ENCODE data around the gene FAM32A. TPM values are rescaled to one million over a fixed set of nuclear protein-coding genes. Genes with fewer than 3 reads are reported as not detected.
A peak's percentile ranks its signal among the peaks of the same experiment; 100 is the strongest.
"Not testable (repeated sequence)": the region's sequence is repeated elsewhere in the genome, so short reads cannot be mapped to it uniquely, and the experiment has no call there.

FAM32A gene
- total and polyA plus RNA-seq, 4 donors: 46.1 to 89.5 (median 63.5) TPM

- intact Hi-C loops (cut with DNase I): no loop called here
- Histone ChIP-seq H3K4me1 (ENCODE audit: control insufficient read depth in 1 of 2, insufficient read depth in 2 of 2, low read length in 2 of 2) (no peaks in the 10 kb centered on the region), H3K27me3 (ENCODE audit: control insufficient read depth in 1 of 2, insufficient read depth in 2 of 2, low read length in 1 of 2) (no peaks in the 10 kb centered on the region), H3K27ac (ENCODE audit: low read depth in 1 of 2, low read length in 2 of 2) (no peak overlapping the region), H3K9me3 (ENCODE audit: control insufficient read depth, low read length) (peaks cover 2% of the 10 kb centered on the region), H3K4me3 (ENCODE audit: low read length in 2 of 2) (no peak overlapping the region), H3K36me3 (ENCODE audit: control insufficient read depth in 1 of 2, insufficient read depth in 2 of 2, low read length in 1 of 2) (no peaks in the 10 kb centered on the region)
- WGBS, 2 donors: 62% methylated on average over 2 of the region's 2 CpGs
- DNase-seq (no peak), ATAC-seq (ENCODE audit: low FRiP score) (no peak)
These were observed 9.3 kb upstream of the FAM32A start for GRCh38 chr19:16175954-16176353.

- H3K27ac ChIP-seq (ENCODE audit: low read depth in 1 of 2, low read length in 2 of 2); intact Hi-C loops (cut with DNase I); DNase-seq; H3K4me1 ChIP-seq (ENCODE audit: control insufficient read depth in 1 of 2, insufficient read depth in 2 of 2, low read length in 2 of 2); ATAC-seq (ENCODE audit: low FRiP score); H3K36me3 ChIP-seq (ENCODE audit: control insufficient read depth in 1 of 2, insufficient read depth in 2 of 2, low read length in 1 of 2); H3K27me3 ChIP-seq (ENCODE audit: control insufficient read depth in 1 of 2, insufficient read depth in 2 of 2, low read length in 1 of 2); H3K9me3 ChIP-seq (ENCODE audit: control insufficient read depth, low read length); H3K4me3 ChIP-seq (ENCODE audit: low read length in 2 of 2): not testable (repeated sequence)
- WGBS, 2 donors: 83 to 91% methylated on average over 5 of the region's 5 CpGs
These were observed 6.3 kb upstream of the FAM32A start for GRCh38 chr19:16178866-16179265.

GRCh38 chr19:16180611-16181010, 4.6 kb upstream of the FAM32A start:
- no peak for DNase-seq
- no peaks in the 10 kb centered on the region for H3K4me1 ChIP-seq (ENCODE audit: control insufficient read depth in 1 of 2, insufficient read depth in 2 of 2, low read length in 2 of 2)
- no peaks in the 10 kb centered on the region for H3K36me3 ChIP-seq (ENCODE audit: control insufficient read depth in 1 of 2, insufficient read depth in 2 of 2, low read length in 1 of 2)
- H3K4me3 ChIP-seq (ENCODE audit: low read length in 2 of 2): no peak overlapping the region
- intact Hi-C loops (cut with DNase I): loop anchor here (5.0 to 10.0 kb wide), 3 partner anchors 66 to 553 kb away; partner anchors contain the start of gene RAB8A (in 2 of the 2)
- peaks cover 2% of the 10 kb centered on the region for H3K9me3 ChIP-seq (ENCODE audit: control insufficient read depth, low read length)
- H3K27ac ChIP-seq (ENCODE audit: low read depth in 1 of 2, low read length in 2 of 2): no peak overlapping the region
- 12 to 19% methylated on average over 4 of the region's 4 CpGs for WGBS, 2 donors
- no peak for ATAC-seq (ENCODE audit: low FRiP score)
- no peaks in the 10 kb centered on the region for H3K27me3 ChIP-seq (ENCODE audit: control insufficient read depth in 1 of 2, insufficient read depth in 2 of 2, low read length in 1 of 2)

DNA sequence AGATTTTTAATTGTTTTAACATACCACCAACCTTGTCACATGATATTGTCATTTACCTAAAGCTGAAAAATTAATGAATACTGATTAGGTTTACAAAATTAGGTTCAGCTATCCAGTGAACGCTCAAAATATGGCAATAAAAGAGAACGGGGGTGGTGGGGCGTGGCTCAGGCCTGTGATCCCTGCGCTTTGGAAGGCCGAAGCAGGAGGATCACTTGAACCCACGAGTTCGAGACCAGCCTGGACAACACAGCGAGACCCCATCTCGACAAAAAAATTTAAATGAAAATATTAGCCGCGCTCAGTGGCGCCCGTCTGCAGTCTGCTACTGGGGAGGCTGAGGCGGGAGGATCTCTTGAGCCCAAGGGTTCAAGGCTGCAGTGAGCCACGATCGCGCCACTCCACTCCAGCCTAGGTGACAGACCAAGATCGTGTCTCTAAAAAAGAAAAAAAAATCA, 516 bp upstream of the FAM32A start:
- DNase-seq (no peak), ATAC-seq (ENCODE audit: low FRiP score) (no peak)
- H3K4me1 ChIP-seq (ENCODE audit: control insufficient read depth in 1 of 2, insufficient read depth in 2 of 2, low read length in 2 of 2): no peaks in the 10 kb centered on the region
- no peaks in the 10 kb centered on the region for H3K9me3 ChIP-seq (ENCODE audit: control insufficient read depth, low read length)
- H3K36me3 ChIP-seq (ENCODE audit: control insufficient read depth in 1 of 2, insufficient read depth in 2 of 2, low read length in 1 of 2): no peaks in the 10 kb centered on the region
- no peak overlapping the region for H3K27ac ChIP-seq (ENCODE audit: low read depth in 1 of 2, low read length in 2 of 2)
- intact Hi-C loops (cut with DNase I): loop anchor here (1.0 to 10.0 kb wide), 5 partner anchors 13 to 557 kb away; partner anchors contain the start of genes RAB8A (in 2 of the 2) and AP1M1 (in 1 of the 2)
- H3K4me3 ChIP-seq (ENCODE audit: low read length in 2 of 2): no peak overlapping the region
- H3K27me3 ChIP-seq (ENCODE audit: control insufficient read depth in 1 of 2, insufficient read depth in 2 of 2, low read length in 1 of 2): no peaks in the 10 kb centered on the region
- WGBS, 2 donors: 40 to 42% methylated on average over 18 of the region's 18 CpGs

DNA sequence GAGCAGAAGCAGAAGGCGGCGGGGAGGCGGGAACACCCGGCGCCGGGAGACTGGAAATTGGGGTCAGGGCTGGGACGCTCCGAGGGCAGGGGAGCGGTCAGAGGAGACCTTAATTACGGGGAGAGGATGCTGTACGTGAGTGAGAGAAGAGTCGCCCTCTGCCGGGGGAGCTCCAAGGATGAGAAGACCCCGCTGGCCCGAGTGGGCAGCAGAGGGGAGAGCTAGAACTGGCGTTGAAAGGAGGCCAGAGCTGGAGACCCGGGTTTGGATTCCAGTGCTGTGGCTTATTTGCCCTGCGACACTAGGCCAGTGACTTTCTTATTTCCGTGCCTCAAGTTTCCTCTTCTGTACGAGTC, 536 bp downstream of the FAM32A start:
- Histone ChIP-seq H3K36me3 (ENCODE audit: control insufficient read depth in 1 of 2, insufficient read depth in 2 of 2, low read length in 1 of 2) (no peaks in the 10 kb centered on the region), H3K27me3 (ENCODE audit: control insufficient read depth in 1 of 2, insufficient read depth in 2 of 2, low read length in 1 of 2) (no peaks in the 10 kb centered on the region), H3K4me3 (ENCODE audit: low read length in 2 of 2) (peak overlapping the region; percentile 76 to 99), H3K9me3 (ENCODE audit: control insufficient read depth, low read length) (no peaks in the 10 kb centered on the region), H3K27ac (ENCODE audit: low read depth in 1 of 2, low read length in 2 of 2) (peak overlapping the region in 1 of 2 donors; percentile 11), H3K4me1 (ENCODE audit: control insufficient read depth in 1 of 2, insufficient read depth in 2 of 2, low read length in 2 of 2) (no peaks in the 10 kb centered on the region)
- DNase-seq: no peak
- 1% methylated on average over 20 of the region's 20 CpGs for WGBS, 2 donors
- peak; percentile 50 for ATAC-seq (ENCODE audit: low FRiP score)
- intact Hi-C loops (cut with DNase I): loop anchor here (1.0 to 10.0 kb wide), 3 partner anchors 12 to 349 kb away; partner anchors contain the start of genes AP1M1 (in 1 of the 2) and RAB8A (in 1 of the 2)

GRCh38 chr19:16188521-16188920, 3.3 kb downstream of the FAM32A start:
- no peak overlapping the region for H3K4me3 ChIP-seq (ENCODE audit: low read length in 2 of 2)
- H3K27ac ChIP-seq (ENCODE audit: low read depth in 1 of 2, low read length in 2 of 2): no peak overlapping the region
- H3K36me3 ChIP-seq (ENCODE audit: control insufficient read depth in 1 of 2, insufficient read depth in 2 of 2, low read length in 1 of 2): peaks cover 0 to 1% of the 10 kb centered on the region in 2 donors
- H3K9me3 ChIP-seq (ENCODE audit: control insufficient read depth, low read length): no peaks in the 10 kb centered on the region
- ATAC-seq (ENCODE audit: low FRiP score) (no peak), DNase-seq (peak in 1 of 2 donors; percentile 53)
- WGBS, 2 donors: 94 to 95% methylated on average over 3 of the region's 3 CpGs
- no peaks in the 10 kb centered on the region for H3K27me3 ChIP-seq (ENCODE audit: control insufficient read depth in 1 of 2, insufficient read depth in 2 of 2, low read length in 1 of 2)
- intact Hi-C loops (cut with DNase I): loop anchor here in 1 of 2 donors (10.0 kb wide), 1 partner anchor 74 kb away; the partner anchor contains the start of gene RAB8A
- no peaks in the 10 kb centered on the region for H3K4me1 ChIP-seq (ENCODE audit: control insufficient read depth in 1 of 2, insufficient read depth in 2 of 2, low read length in 2 of 2)

GRCh38 chr19:16190198-16190597, 5.0 kb downstream of the FAM32A start:
- Histone ChIP-seq H3K9me3 (ENCODE audit: control insufficient read depth, low read length) (no peaks in the 10 kb centered on the region), H3K4me1 (ENCODE audit: control insufficient read depth in 1 of 2, insufficient read depth in 2 of 2, low read length in 2 of 2) (no peaks in the 10 kb centered on the region), H3K27ac (ENCODE audit: low read depth in 1 of 2, low read length in 2 of 2) (no peak overlapping the region), H3K4me3 (ENCODE audit: low read length in 2 of 2) (no peak overlapping the region), H3K27me3 (ENCODE audit: control insufficient read depth in 1 of 2, insufficient read depth in 2 of 2, low read length in 1 of 2) (no peaks in the 10 kb centered on the region), H3K36me3 (ENCODE audit: control insufficient read depth in 1 of 2, insufficient read depth in 2 of 2, low read length in 1 of 2) (peaks cover 0 to 1% of the 10 kb centered on the region in 2 donors)
- peak in 1 of 2 donors; percentile 30 for DNase-seq
- 77 to 82% methylated on average over 6 of the region's 6 CpGs for WGBS, 2 donors
- no peak for ATAC-seq (ENCODE audit: low FRiP score)
- intact Hi-C loops (cut with DNase I): no loop called here

- peak in 1 of 2 donors; percentile 34 for DNase-seq
- H3K36me3 ChIP-seq (ENCODE audit: control insufficient read depth in 1 of 2, insufficient read depth in 2 of 2, low read length in 1 of 2): peaks cover 0 to 1% of the 10 kb centered on the region in 2 donors
- no peak for ATAC-seq (ENCODE audit: low FRiP score)
- 91 to 94% methylated on average over 10 of the region's 10 CpGs for WGBS, 2 donors
- H3K27me3 ChIP-seq (ENCODE audit: control insufficient read depth in 1 of 2, insufficient read depth in 2 of 2, low read length in 1 of 2): no peaks in the 10 kb centered on the region
- no peaks in the 10 kb centered on the region for H3K9me3 ChIP-seq (ENCODE audit: control insufficient read depth, low read length)
- intact Hi-C loops (cut with DNase I): no loop called here
- no peaks in the 10 kb centered on the region for H3K4me1 ChIP-seq (ENCODE audit: control insufficient read depth in 1 of 2, insufficient read depth in 2 of 2, low read length in 2 of 2)
- H3K4me3 ChIP-seq (ENCODE audit: low read length in 2 of 2): no peak overlapping the region
- H3K27ac ChIP-seq (ENCODE audit: low read depth in 1 of 2, low read length in 2 of 2): no peak overlapping the region
These were observed 5.5 kb downstream of the FAM32A start for GRCh38 chr19:16190736-16191135.

GRCh38 chr19:16191216-16191908, 6.2 kb downstream of the FAM32A start:
- Histone ChIP-seq H3K27ac (ENCODE audit: low read depth in 1 of 2, low read length in 2 of 2) (no peak overlapping the region), H3K4me1 (ENCODE audit: control insufficient read depth in 1 of 2, insufficient read depth in 2 of 2, low read length in 2 of 2) (no peaks in the 10 kb centered on the region), H3K27me3 (ENCODE audit: control insufficient read depth in 1 of 2, insufficient read depth in 2 of 2, low read length in 1 of 2) (no peaks in the 10 kb centered on the region), H3K4me3 (ENCODE audit: low read length in 2 of 2) (no peak overlapping the region), H3K9me3 (ENCODE audit: control insufficient read depth, low read length) (no peaks in the 10 kb centered on the region), H3K36me3 (ENCODE audit: control insufficient read depth in 1 of 2, insufficient read depth in 2 of 2, low read length in 1 of 2) (peaks cover 0 to 1% of the 10 kb centered on the region in 2 donors)
- 77 to 82% methylated on average over 16 of the region's 16 CpGs for WGBS, 2 donors
- intact Hi-C loops (cut with DNase I): no loop called here
- ATAC-seq (ENCODE audit: low FRiP score): no peak
- DNase-seq: peak in 1 of 2 donors; percentile 56

Measured in aorta (tissue), 5 donors.